Effector CD8-positive, alpha-beta T cell (primary cell): ENCODE data around the gene RYR3.

Experiments used
- DNase-seq: peaks from one replicate; lab custom pipeline; 2025; lab: John Stamatoyannopoulos, UW

RYR3 gene

DNA sequence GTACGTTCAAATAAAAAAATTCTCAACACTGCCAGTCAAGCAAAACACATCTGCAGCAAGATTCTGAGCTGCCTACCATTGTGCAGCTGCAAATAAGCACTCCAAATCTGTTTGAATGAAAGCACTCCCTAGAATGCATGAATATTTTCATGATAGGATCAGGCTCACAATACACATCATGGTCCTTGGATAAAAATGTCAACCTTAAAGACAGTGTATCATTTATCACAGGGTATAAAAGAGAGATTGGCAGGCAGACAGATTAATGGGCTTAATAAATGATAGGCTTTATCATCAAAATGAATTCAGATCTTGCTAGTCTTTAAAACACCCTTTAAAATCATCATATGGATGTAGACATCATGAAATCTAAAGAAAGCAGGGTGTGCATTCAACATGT, 9.2 kb downstream of the RYR3 start:
- no peak for DNase-seq

DNA sequence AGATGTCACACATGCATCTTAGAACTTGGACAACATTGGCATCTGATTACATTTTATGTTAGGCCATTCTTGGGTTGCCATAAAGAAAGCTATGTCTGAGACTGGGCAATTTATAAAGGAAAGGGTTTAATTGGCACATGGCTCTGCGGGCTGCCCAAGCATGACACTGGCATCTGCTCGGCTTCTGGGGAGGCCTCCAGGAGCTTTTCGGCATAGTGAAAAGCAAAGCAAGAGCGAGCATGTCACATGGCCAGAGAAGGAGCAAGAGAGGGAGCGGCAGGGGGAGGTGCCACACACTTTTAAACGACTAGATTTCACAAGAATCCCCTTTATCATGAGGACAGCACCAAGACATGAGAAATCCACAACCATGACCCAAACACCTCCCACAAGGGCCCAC, 11.3 kb downstream of the RYR3 start:
- DNase-seq = no peak

DNA sequence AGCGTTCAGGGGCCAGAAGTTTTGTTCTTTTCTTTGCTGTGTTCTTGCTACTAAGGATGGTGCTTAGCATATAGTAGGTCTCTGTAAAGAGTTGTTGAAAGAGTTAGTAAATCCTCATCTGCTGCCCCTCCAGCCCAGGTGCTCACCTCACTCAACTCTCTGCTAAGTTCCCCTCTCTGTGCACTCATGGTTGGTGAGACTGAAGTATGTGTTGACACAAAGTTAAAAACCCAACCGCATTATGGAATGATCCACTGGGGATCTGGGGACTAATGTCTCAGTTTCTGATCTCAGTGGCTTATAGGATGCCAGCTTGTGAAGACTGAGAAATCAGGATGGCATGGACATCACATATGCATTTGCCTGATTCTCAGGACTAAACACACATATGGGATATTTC, 13.8 kb downstream of the RYR3 start:
- DNase-seq = no peak

DNA sequence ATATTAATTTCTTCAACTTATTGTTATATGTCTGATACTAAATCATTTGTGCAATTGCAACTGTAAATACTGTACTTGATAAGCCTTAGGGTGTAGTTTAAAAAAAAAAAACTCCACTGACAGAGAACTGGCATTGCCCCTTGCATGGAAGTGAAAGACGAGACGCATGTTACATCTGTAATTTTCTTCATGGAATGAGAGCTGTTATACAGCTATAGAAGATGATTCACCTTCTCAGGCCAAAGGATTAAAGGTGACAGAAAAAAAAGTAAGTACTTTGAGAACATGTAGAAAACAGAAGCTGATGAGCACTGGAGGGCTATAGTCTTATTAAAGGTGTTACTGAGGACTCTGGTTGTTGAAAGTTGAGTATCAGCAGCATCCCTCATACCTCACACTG, 16.1 kb downstream of the RYR3 start:
- DNase-seq = no peak

DNA sequence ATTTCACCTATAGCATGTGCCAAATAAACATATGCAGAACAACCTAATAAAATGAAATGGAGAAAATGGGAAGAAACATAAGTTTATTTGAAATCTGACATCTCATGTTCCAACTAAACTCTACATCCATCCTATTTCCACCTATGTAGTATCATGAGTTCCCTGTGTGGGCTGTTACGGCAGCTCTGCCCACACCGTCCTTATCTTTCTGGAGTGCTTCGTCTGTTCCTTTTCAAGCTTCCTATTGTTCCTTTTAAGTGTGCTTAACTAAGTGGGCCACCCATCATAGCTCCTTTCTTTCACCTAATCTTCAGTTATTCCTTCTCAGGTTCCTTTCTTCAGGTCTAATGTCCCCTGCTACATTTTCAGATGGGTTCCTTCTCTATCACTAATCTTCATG, 17.3 kb downstream of the RYR3 start:
- DNase-seq = no peak

DNA sequence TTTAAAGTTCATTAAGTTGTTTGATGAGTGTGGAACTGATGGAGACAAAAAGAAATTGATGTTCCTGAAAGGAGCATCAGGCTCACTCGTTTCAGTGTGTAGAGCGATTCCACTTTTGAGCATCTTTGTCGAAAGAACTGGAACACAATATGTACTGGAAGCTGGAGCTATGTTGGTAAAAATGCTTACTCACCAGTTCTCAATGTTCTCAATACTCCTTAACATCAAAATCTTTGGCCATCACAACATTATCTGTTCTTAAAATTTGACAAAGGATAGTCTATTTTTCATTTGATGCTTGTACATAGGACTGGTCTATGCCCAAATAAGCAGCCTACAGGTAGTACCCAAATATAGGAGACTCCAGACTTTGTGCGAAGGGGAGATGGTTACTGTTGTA, 18.7 kb downstream of the RYR3 start:
- no peak for DNase-seq

DNA sequence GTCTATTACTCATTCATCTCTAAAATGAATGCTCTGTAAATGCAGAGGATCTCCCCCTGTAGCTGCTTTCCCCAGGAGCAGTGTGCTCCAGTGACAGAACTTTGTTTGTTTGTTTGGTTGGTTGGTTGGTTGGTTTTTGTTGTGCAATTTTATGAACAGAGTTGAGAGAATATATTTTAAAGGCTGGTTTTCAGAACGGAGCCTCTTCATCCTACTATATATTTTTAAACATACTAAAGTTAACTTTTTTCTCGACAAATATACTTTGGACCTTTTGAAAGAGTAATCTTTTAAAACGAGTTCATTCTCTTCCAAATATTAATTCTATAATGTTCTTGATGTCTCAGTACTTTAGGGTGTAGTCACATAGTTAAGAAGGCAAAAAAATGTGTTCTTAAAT, 20.2 kb downstream of the RYR3 start:
- DNase-seq = no peak

DNA sequence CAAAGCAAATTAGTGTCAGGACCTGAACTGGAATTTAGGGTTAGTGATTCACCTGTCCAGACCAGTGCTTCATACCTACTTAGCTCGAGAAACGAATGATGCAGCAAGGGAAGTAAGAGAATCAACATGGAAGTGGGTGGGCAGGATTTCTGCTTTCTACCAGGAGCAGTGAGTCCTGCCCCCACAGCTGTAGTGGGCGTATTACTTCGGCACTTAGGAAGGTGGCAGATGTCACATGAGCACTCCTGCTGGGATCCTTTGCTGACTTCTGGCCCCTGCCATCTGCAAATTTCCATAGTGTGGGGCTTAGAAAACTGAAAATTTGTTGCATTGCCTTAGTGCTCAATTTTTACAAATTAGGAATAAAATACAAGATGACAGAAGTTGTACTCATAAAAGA, 31.2 kb downstream of the RYR3 start:
- no peak for DNase-seq

DNA sequence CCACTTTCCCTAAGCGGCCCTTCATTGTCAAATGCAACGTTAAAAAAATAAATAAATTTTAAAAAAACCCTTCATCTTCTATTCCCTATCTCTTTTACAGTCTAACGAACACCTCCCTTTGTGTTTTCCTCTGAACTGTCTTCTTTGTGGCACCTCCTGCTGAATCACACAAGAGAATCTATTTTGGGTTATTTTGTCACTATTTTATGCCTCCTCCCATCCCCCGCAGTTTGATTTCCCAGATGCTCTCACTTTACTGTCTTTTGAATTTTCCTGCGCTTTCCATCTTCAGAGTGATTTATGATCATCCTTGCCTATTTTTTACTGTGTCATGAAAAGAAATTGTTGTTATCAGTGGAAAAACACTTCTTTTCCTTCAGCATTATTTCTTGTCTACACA, 32.5 kb downstream of the RYR3 start:
- no peak for DNase-seq

DNA sequence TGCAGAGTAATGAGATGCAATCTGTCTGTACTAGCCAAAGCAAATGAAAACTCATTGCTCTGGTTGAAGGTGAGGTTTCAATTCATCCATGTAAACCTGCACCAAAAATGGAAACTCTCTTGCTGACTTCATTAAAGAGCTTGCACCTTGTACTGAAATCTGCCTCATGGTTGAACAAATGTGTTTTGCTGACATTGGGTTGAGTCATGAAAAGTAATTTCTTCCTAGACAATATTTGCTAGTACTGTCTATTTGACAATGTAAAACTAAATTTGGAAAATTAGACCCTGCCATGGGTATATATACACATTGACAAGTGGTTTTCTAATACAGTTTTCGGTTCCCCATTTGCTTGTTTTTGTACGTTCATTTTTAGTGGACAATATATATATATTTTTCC, 33.3 kb downstream of the RYR3 start:
- no peak for DNase-seq

DNA sequence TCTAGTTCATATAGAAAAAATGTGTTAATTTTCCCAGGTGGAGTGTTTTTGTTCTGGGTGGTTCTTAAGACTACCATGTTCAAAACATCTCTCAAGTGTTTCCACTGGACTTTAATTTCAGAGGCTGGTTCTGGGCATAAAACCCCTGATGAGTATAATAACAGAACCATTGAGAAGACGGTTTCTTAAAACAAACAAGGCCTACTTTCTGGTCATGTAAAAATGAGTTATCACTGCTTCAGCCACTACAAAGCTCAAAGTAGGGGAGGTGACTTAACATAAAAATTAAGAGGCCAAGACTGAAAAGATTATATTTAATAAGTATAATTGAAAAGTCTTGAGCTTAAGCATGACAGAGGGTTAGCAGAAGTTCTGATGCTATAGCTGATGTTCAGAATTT, 33.8 kb downstream of the RYR3 start:
- no peak for DNase-seq

DNA sequence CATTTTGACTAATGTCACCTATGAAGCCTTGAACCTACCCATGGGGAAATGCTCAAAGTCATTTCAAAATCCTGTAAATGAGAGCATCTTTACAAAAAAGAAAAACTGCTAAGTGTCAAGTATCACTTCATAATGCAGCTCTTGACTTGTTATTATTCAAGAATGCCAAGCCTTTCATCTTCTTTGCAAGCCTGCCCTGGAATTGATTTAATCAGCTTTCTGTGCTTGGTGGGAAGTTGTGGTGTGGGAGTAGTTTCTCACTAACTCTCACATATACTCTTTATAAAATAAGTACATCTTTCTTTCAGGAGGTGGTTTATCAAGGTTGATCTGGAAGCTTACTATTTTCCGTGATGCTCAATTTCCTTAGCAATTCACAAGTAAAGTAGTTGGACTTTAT, 43.6 kb downstream of the RYR3 start:
- no peak for DNase-seq

DNA sequence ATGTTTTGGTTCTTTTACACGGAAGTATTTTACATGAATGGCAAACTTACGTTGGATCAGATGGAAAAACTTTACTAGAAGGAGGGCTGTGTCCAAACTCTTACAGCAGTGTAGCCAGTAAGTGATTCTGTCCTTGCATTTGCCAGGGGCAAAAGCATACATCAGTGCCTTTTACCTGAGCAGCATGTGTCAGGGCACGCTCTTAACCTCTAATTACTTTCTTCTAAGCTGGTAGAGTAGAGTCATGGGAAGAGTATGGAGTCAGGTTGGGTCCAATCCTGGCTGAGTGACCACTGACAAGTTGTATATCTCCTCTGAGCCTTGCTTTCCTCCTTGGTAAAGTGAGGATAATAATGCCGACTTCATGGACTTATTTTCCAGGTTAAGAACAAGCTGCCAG, 47.1 kb downstream of the RYR3 start:
- no peak for DNase-seq

DNA sequence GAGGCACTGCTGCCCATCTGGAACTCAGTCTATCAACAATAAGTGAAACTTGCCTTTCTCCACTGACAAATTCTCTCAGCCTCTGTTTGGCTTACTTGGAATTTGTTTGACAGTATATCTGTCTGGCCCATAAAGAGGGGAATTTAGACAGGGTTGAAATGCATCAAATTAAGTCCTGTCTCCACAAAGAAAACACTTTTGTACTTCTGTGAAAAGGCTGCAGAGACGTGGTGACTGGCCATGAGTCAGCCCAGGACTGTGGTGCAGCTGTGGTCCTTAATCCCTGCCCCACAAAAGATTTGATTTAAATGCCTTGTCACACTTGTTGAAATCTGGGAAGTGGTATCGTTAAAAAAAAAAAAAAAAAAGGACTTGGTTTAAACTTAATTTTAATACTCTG, 47.5 kb downstream of the RYR3 start:
- DNase-seq = no peak

DNA sequence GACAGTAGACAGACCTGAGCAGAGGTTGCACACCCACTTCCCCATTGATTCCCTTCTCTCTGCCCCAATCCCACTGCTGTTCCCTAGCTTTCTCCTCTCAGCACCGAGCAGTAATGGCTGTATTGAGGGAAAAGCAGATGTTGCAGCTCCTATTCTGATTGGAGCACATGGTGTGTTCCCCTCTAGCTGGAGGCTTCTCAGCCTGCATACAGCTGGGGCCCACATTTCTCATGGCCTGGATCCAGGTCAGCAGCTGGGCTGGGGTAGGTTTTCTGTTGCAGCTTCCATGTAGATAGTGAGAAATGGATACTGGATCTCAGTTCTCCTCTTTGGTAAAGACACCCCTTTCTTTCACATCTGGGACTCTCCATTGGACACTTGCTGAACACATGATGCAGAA, 50.1 kb downstream of the RYR3 start:
- no peak for DNase-seq

DNA sequence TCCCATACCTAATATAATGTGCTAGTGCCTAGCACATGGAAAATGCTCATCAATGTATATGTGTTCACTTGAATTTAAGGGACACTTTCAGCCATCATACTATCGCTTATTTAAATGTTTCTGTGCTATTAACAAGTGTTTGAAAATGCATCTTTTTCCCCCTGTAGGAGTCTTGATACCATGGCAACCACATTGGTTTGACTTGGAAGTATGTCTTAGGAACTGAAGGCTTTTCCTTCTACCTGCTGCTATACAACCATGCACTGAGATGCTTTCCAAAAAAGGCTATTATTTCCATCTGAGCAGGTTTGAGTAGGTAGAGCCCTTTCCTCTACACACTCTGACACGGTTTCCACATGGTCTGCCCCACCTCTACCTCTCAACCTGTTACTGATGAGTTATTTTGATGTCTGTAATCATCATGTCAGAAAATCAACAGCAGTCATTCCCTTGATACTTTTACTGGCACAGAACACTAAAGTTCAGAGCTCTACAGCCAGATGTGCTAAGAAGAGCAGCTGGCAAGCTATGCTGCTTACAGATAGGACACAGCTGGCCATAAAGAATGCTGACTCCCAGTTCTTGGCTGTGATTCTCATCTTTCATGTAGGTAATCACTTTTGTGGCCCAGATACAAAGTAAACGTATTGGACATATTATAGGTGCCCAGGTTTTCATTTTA, 59.3 kb downstream of the RYR3 start:
- no peak for DNase-seq

DNA sequence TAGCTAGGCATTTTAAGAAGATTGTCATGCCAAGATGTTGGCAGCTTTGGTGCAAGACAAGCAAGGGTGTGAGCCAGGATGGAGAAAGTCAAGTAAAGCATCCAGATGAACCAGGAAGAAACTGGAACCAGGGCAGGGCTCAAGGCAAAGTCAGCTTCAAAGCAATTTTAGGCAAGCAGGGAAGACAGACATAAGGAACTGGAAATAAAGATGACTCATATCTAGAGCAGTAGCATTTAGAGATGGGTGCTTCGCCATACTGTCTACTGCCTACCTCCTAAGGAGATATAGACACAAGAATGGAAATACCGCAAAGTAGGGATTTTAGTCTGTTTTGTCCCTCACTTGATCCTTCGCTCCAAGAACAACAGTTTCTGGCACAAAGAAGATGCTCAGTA, 59.9 kb downstream of the RYR3 start:
- DNase-seq = no peak

DNA sequence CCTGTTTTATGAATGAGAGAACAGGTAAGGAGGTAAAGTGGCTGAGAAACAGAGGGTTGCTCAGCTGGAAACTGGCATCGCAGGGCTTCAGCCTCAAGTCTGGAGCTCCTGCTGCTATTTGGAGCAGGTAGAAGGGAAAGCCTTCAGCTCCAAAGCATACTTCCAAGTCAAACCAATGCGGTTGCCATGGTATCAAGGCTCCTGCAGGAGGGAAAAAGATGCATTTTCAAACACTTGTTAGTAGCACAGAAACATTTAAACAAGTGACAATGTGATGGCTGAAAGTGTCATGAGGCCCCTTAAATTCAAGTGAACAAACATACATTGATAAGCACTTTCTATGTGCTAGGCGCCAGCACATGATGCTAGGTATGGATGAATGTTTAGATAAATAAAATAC, 60.4 kb downstream of the RYR3 start:
- no peak for DNase-seq

DNA sequence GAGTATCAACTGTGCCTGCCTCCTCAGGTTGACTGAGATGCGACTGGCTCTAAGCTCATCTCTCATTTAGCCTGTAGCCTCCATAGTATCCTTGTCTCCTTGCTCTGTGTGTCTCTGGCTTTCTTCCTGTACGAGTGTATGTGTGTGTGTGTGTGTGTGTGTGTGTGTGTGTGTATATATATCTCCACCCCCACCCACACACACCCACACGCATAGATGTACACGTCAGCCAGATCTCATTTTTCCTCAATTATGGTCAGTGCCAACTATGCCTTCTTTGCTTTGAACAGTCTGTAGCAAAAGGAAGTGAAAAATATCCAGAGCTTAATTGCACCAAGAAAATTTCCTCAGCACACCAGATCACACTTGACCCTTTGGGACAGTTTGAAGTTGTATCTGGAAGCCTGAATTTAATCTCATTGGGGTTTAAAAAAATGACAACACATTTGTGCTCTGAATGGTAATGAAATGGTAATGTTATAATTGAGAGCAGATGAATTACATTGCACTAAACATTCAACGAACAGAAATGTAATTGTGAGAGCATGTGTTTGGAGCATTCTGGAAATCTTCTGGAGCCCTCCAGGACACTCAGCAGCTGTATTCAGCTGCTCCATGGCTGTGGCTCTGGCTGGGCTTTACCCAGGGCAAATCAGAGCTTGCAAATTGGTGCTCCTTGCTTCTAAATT, 63.6 kb downstream of the RYR3 start:
- DNase-seq = no peak

DNA sequence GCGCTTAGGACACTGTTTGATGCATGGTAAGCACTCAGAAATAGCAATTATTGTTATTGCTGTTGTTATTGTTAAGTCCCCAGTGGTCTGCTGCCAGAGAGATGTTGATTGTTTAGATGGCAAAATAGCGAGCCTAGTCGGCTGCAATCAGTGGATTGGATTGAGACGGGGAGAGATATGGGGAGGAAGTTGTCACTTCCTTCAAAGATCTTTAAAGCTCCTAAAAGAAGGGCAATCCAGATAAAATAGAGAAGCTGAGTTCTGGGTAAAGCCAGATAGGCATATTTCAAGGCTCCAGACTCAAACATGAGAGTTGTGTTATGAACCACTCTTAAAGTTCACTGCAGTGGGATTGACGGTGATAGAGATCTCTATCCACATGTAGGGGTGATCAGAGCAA, 64.5 kb downstream of the RYR3 start:
- DNase-seq = no peak

DNA sequence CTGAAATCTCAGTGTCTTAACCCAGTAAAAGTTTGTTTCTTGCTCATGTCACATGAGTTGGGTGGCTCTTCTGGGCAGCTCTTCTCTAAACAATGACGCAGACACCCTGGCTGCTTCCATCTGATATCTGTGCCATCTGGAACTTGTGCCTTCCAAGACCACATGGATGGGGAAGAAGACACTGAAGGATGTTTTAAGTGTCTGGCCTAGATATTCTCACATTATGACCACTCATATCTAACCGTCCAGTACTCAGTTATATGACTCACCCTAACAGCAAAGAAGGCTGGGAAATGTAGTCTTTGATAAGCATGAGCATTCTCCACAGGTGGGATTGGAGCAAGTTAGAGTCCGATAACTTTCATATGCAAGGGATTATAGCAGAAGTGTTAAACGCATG, 66.4 kb downstream of the RYR3 start:
- no peak for DNase-seq

DNA sequence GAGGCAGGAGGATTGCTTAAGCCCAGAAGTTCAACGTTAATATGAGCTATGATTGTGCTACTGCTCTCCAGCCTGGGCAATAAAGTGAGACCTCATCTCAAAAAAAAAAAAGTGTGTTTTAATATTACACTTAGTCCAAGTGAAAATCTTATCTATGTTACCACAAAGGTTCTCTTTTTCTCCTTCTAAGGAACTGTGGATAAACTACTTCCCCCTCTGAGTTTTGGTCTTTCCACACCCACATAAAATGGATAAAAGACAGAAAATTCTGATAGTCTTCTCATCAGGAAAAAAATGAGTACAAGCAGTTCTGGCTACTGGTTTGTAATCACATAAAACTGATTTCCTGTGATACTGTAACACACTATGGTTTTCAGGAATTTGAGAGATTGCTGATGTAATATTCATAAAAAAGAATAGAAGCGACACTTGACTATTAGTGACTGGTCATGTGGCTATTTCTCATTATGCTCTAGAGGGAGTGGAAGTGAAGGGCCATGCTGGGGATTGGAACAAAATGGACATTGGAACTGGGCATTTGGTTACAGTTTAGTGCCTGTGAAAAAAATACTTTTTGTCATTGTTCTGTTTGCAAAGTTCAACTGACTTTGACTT, 68.2 kb downstream of the RYR3 start:
- DNase-seq = no peak

DNA sequence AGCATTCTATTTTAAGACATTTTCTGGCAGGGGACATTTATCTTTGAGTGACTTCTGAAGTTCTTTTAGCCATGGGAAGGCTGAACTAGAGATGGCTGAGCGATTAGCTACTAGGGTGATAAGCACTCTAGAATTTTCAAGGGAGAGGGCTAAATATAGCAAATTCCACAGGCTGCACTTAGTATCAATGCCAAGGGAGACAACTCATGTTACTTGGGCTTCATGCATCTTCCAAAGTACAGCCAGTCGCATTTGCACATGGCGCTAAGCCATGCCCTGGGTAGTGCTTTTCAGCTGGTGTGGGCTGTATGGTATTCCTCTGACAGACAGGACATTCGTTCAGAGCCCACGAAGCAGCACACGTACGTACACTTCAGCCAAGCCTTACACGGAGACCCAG, 69.6 kb downstream of the RYR3 start:
- DNase-seq = no peak

DNA sequence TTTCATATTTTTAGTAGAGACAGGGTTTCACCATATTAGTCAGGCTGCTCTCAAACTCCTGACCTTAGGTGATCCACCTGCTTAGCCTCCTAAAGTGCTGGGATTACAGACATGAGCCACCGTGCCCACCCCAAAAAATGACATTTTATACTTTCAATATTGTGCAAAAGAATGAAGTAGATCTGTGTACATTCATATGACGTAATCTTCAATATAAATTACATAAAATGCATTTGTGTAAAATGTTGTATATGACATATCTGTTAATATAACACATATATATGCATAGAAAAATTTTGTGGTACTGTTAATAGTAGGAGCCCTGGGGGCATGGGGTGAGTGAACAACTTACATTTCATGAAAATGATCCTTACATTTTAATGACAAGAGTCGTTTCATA, 71.7 kb downstream of the RYR3 start:
- DNase-seq = no peak
